WI38 (cell line): ENCODE data around the gene TRIM34.

Experiments
- H3K4me3 ChIP-seq: 2 replicates; pipeline ENCODE4 v1.5.1; 2011; ENCODE audit warnings: low read depth, mild to moderate bottlenecking, control low read depth, low read length
- TF ChIP-seq, protein P1 (sequence below): IDR thresholded peaks from 2 replicates; pipeline ENCODE4 v1.5.1; 2012; ENCODE audit warnings: low read depth, mild to moderate bottlenecking, control low read depth, low read length

The TRIM34 gene

GRCh38 chr11:5605849-5606248 lies 19.0 kb upstream of the TRIM34 start:
- TF ChIP-seq, protein P1, sequence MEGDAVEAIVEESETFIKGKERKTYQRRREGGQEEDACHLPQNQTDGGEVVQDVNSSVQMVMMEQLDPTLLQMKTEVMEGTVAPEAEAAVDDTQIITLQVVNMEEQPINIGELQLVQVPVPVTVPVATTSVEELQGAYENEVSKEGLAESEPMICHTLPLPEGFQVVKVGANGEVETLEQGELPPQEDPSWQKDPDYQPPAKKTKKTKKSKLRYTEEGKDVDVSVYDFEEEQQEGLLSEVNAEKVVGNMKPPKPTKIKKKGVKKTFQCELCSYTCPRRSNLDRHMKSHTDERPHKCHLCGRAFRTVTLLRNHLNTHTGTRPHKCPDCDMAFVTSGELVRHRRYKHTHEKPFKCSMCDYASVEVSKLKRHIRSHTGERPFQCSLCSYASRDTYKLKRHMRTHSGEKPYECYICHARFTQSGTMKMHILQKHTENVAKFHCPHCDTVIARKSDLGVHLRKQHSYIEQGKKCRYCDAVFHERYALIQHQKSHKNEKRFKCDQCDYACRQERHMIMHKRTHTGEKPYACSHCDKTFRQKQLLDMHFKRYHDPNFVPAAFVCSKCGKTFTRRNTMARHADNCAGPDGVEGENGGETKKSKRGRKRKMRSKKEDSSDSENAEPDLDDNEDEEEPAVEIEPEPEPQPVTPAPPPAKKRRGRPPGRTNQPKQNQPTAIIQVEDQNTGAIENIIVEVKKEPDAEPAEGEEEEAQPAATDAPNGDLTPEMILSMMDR, result no peak
- no peak overlapping the region for H3K4me3 ChIP-seq

DNA sequence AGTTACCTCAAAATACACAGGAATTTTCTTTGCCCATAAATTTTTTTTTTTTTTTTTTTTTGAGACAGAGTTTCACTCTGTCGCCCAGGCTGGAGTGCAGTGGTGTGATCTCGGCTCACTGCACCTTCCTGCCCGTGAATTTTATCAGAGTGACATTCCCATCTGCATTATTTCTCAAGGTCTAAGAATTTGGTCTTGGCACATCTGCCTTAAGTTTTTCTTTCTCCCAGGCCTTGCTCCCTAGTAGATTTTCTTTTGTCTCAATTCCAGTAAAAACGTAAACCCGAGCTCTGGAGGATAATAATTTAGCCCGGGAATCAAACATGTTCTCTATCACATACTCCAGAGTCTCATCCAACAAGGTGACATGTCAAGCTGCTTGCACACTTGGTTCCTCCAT lies 16.0 kb upstream of the TRIM34 start:
- H3K4me3 ChIP-seq, result no peak overlapping the region
- TF ChIP-seq, protein P1, result no peak

GRCh38 chr11:5610446-5610845 lies 14.4 kb upstream of the TRIM34 start:
- no peak overlapping the region for H3K4me3 ChIP-seq
- TF ChIP-seq, protein P1, result no peak

GRCh38 chr11:5611627-5612026 lies 13.2 kb upstream of the TRIM34 start:
- TF ChIP-seq, protein P1, result no peak
- H3K4me3 ChIP-seq, result no peak overlapping the region

DNA sequence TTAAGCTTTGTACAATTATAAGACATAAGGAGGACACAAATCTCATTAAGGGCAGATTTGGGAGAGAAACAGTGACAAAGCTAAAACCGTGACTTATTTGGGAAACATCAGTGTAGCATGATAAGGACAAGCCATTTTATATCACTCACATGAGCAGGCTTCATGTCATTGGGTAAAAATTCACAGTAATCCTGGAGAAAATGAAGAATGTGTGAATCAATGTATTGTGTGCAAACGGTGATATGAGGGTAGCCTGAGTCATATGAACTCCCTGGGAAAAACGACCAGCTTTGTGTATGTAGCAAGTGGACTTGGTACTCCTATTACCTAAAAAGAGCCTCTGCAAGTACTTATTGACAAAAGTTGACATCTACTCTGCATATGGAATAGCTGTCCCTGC lies 6.0 kb upstream of the TRIM34 start:
- TF ChIP-seq, protein P1, result no peak
- H3K4me3 ChIP-seq, result no peak overlapping the region

- TF ChIP-seq, protein P1, result no peak
- H3K4me3 ChIP-seq, result peak overlapping the region; percentile 18
Measured at GRCh38 chr11:5620651-5621521, 3.9 kb upstream of the TRIM34 start.

DNA sequence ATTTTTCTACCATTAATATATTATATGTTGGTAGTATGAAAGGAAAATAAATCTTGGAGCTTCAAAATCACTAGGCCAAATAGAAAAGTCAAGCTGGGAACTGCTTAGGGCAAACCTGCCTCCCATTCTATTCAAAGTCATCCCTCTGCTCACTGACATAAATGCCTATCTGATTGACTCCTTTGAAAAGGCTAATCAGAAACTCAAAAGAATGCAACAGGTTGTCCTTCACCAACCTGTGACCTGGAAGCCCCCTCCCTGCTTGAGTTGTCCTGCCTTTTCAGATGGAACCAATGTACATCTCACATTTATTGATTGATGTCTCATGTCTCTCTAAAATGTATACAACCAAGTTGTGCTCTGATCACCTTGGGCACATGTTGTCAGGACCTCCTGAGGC lies 3.2 kb upstream of the TRIM34 start:
- TF ChIP-seq, protein P1, result no peak
- H3K4me3 ChIP-seq, result peak overlapping the region; percentile 18; the same call in 1 of the 2 replicates
